Common myeloid progenitor, CD34-positive (primary cell): ENCODE results near the gene RARG.

ENCODE experiments used
- CTCF ChIA-PET: fragments of 350-600 bp; sonication (Branson Sonifier 250); formaldehyde crosslinking; loops from one replicate; lab custom pipeline; 2021; ENCODE audit warnings: antibody characterized with exemption; lab: Charles Lee
- POLR2A ChIA-PET: fragments of 350-600 bp; sonication (Branson Sonifier 250); formaldehyde crosslinking; loops from one replicate; lab custom pipeline; 2021; ENCODE audit warnings: antibody characterized with exemption; lab: Charles Lee
- DNase-seq, 3 donors: peaks; one replicate each; pipeline versions ENCODE4 v3.0.0 to v3.0.0-alpha.2; 2013
- H3K27ac ChIP-seq, 2 experiments: 1 replicate in 1 of 2; 2 replicates in 1 of 2; pipeline ENCODE4 v1.7.0; 2013; ENCODE audit warnings: inconsistent platforms in 2 of 2, low read length in 2 of 2, mild to moderate bottlenecking in 2 of 2, low read depth in 1 of 2, moderate library complexity in 1 of 2; ENCODE audit not compliant: severe bottlenecking in 2 of 2, insufficient read depth in 1 of 2, poor library complexity in 1 of 2
- H3K27me3 ChIP-seq, 5 experiments: replicated peaks in 2 of 5; 1 replicate in 3 of 5; 2 replicates in 2 of 5; pipeline versions ENCODE4 v1.6.1 to v1.7.0; 2013; ENCODE audit warnings: low read length in 4 of 5, mild to moderate bottlenecking in 2 of 5, moderate library complexity in 2 of 5, inconsistent platforms in 1 of 5; ENCODE audit not compliant: insufficient read depth in 5 of 5, control insufficient read depth in 4 of 5
- H3K36me3 ChIP-seq, 4 experiments: 1 replicate in 2 of 4; 2 replicates in 2 of 4; pipeline versions ENCODE4 v1.6.1 to v1.7.0; 2013; ENCODE audit warnings: low read length in 3 of 4, control low read depth in 1 of 4, mild to moderate bottlenecking in 1 of 4; ENCODE audit not compliant: control insufficient read depth in 4 of 4, insufficient read depth in 4 of 4
- H3K4me1 ChIP-seq, 4 experiments: 1 replicate in 3 of 4; 2 replicates in 1 of 4; pipeline versions ENCODE4 v1.6.1 to v1.7.1; 2013; ENCODE audit warnings: low read length in 3 of 4, mild to moderate bottlenecking in 3 of 4, control low read depth in 1 of 4, inconsistent platforms in 1 of 4, moderate library complexity in 1 of 4; ENCODE audit not compliant: control insufficient read depth in 4 of 4, insufficient read depth in 4 of 4; ENCODE audit errors: control extremely low read depth in 1 of 4
- H3K4me3 ChIP-seq, 7 experiments: 1 replicate in 4 of 7; 2 replicates in 3 of 7; pipeline versions ENCODE4 v1.5.1 to v1.7.0; 2013; ENCODE audit warnings: mild to moderate bottlenecking in 7 of 7, low read length in 6 of 7, moderate library complexity in 6 of 7, inconsistent platforms in 2 of 7, low read depth in 2 of 7, control low read depth in 1 of 7; ENCODE audit not compliant: insufficient read depth in 4 of 7, control insufficient read depth in 1 of 7; ENCODE audit errors: extremely low read depth in 1 of 7
- H3K9me3 ChIP-seq, 5 experiments: 1 replicate in 4 of 5; 2 replicates in 1 of 5; pipeline versions ENCODE4 v1.6.1 to v1.7.1; 2013; ENCODE audit warnings: low read length in 4 of 5, mild to moderate bottlenecking in 2 of 5, inconsistent platforms in 1 of 5, low read depth in 1 of 5, moderate library complexity in 1 of 5; ENCODE audit not compliant: control insufficient read depth in 4 of 5, insufficient read depth in 2 of 5; ENCODE audit errors: control extremely low read depth in 1 of 5
- WGBS: methylation state at CpG from one replicate; pipeline ENCODE4 v1.1.5; 2013; ENCODE audit not compliant: insufficient coverage; 5-methylcytosine and 5-hydroxymethylcytosine counted together

Gene RARG

GRCh38 chr12:53230108-53230845 is 1.7 kb downstream of the RARG start:
- Histone ChIP-seq H3K27me3 (peaks cover 0 to 4% (median 0%) of the 10 kb centered on the region in 5 experiments), H3K9me3 (no peaks in the 10 kb centered on the region), H3K36me3 (no peaks in the 10 kb centered on the region), H3K27ac (no peak overlapping the region), H3K4me3 (no peak overlapping the region), H3K4me1 (peaks cover 2 to 36% (median 28%) of the 10 kb centered on the region in 4 experiments)
- no peak for DNase-seq
- no CpG with 5 or more reads among the region's 10 CpGs for WGBS
- POLR2A ChIA-PET = no interaction called here
- CTCF ChIA-PET = interaction anchor here (1.6 to 21.7 kb wide), 2 partner anchors 15 to 56 kb away, joined by 3 to 212 read pairs; no protein-coding TSS in a partner anchor

- Histone ChIP-seq H3K27ac (no peak overlapping the region), H3K4me3 (no peak overlapping the region), H3K9me3 (no peaks in the 10 kb centered on the region), H3K4me1 (peaks cover 2 to 40% (median 32%) of the 10 kb centered on the region in 4 experiments), H3K36me3 (no peaks in the 10 kb centered on the region), H3K27me3 (peaks cover 0 to 4% (median 0%) of the 10 kb centered on the region in 5 experiments)
- ChIA-PET POLR2A (no interaction called here), CTCF (interaction anchor here (1.0 to 21.7 kb wide), 4 partner anchors 14 to 92 kb away, joined by 3 to 212 read pairs (median 3); no protein-coding TSS in a partner anchor)
- 100% methylated on average over 2 of the region's 2 CpGs for WGBS
- DNase-seq = no peak
These were observed 2.6 kb downstream of the RARG start for GRCh38 chr12:53229454-53229853.

DNA sequence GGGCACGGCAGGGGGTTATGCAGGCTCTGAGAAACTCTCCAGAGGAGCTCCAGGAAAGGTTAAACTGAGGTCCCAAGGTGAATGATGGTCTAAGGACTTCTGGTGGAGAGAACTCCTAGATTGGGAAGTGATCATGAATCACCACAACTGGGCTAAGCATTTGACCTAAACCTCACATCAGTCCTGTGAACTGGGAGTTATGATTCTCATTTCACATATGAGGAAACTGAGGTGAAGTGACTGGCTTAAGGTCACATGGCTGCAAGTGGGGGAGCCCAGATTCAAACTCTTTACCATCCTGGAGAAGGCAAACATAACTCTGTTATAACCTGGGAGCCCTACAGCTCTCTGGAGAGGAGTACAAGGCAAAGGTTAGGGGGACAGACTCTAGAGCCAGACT is 4.2 kb downstream of the RARG start:
- Histone ChIP-seq H3K27ac (no peak overlapping the region), H3K27me3 (peaks cover 0 to 4% (median 0%) of the 10 kb centered on the region in 5 experiments), H3K4me1 (peaks cover 6 to 40% (median 34%) of the 10 kb centered on the region in 4 experiments), H3K36me3 (no peaks in the 10 kb centered on the region), H3K9me3 (no peaks in the 10 kb centered on the region), H3K4me3 (no peak overlapping the region)
- 100% methylated on average over 1 of the region's 1 CpG for WGBS
- POLR2A ChIA-PET = no interaction called here
- no peak for DNase-seq
- CTCF ChIA-PET = interaction anchor here (1.1 to 21.7 kb wide), 3 partner anchors 12 to 40 kb away, joined by 3 to 212 read pairs (median 4); partner anchors contain the start of gene ESPL1

GRCh38 chr12:53227341-53227740 is 4.7 kb downstream of the RARG start:
- Histone ChIP-seq H3K27ac (no peak overlapping the region), H3K36me3 (no peaks in the 10 kb centered on the region), H3K9me3 (no peaks in the 10 kb centered on the region), H3K4me3 (no peak overlapping the region), H3K4me1 (peaks cover 6 to 40% (median 34%) of the 10 kb centered on the region in 4 experiments), H3K27me3 (peaks cover 0 to 4% (median 0%) of the 10 kb centered on the region in 5 experiments)
- WGBS = 98% methylated on average over 8 of the region's 11 CpGs
- ChIA-PET CTCF (interaction anchor here (1.5 to 21.7 kb wide), 2 partner anchors 12 to 40 kb away, joined by 4 to 212 read pairs; partner anchors contain the start of gene ESPL1), POLR2A (no interaction called here)
- no peak for DNase-seq

- H3K9me3 ChIP-seq = no peaks in the 10 kb centered on the region
- H3K36me3 ChIP-seq = no peaks in the 10 kb centered on the region
- no peak overlapping the region for H3K27ac ChIP-seq
- peaks cover 0 to 4% (median 0%) of the 10 kb centered on the region in 5 experiments for H3K27me3 ChIP-seq
- CTCF ChIA-PET = interaction anchor here (1.5 to 21.7 kb wide), 2 partner anchors 11 to 41 kb away, joined by 4 to 212 read pairs; partner anchors contain the start of gene ESPL1
- H3K4me3 ChIP-seq = no peak overlapping the region
- 100% methylated on average over 3 of the region's 4 CpGs for WGBS
- no peak for DNase-seq
- H3K4me1 ChIP-seq = peaks cover 6 to 44% (median 35%) of the 10 kb centered on the region in 4 experiments
- POLR2A ChIA-PET = no interaction called here
These were observed 5.2 kb downstream of the RARG start for GRCh38 chr12:53226815-53227214.

GRCh38 chr12:53225635-53226424 is 6.2 kb downstream of the RARG start:
- Histone ChIP-seq H3K4me3 (no peak overlapping the region), H3K27ac (no peak overlapping the region), H3K36me3 (no peaks in the 10 kb centered on the region), H3K27me3 (no peaks in the 10 kb centered on the region), H3K4me1 (peaks cover 6 to 39% (median 34%) of the 10 kb centered on the region in 4 experiments), H3K9me3 (no peaks in the 10 kb centered on the region)
- CTCF ChIA-PET = interaction anchor here (0.9 to 21.7 kb wide), 3 partner anchors 10 to 33 kb away, joined by 3 to 212 read pairs (median 5); no protein-coding TSS in a partner anchor
- WGBS = 100% methylated on average over 4 of the region's 10 CpGs
- POLR2A ChIA-PET = no interaction called here
- no peak for DNase-seq
